ENCODE results near the gene GALNT17. TPM values are rescaled to one million over a fixed set of nuclear protein-coding genes. Genes with fewer than 3 reads are reported as not detected.
"Not testable (repeated sequence)": the region's sequence is repeated elsewhere in the genome, so short reads cannot be mapped to it uniquely, and the experiment has no call there.

Gene GALNT17
- total RNA-seq, 1 experiment from 2014 or later, result not detected

DNA sequence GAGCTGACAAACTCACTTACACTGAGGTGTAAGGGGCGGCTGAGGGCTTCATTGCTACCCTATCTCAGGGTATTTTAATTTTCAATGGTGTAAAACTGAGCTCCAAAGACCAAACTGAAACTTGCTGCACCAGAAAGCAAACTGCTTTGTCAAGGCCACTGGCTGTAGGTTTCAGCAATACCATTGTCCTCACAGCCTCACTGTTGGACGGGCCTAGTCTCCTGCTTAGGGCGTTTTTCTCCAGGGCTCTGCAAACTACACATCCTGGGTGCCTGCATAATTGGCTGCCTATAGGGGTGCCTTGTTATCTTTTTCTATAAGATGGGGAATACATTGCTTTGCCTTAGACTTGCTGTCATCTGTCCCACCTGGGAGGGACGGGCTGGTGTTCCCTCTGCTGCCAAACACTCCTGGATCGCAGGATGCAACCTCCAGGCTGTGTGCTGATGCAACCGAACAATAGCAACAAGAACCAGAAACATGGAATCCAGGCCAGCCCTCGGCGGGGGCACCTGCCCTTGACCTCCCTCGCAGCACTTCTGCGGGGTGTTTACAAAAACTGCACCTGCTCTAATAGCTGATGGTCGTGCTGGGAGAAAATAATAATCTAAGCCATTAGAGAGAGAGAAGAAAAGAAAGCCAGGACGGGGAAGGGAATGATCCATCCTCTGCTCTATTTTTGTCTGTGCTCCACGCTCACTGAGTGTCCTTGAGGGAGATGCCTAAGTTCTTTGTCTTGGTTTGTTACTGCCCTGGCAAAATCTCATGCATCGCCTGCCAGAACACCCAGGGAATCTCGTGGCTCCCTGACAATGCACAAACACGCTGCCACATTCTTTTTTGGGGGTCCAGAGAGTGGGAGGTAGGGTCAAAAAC lies 104.5 kb downstream of the GALNT17 start:
- no peak for DNase-seq (ENCODE audit: low spot score)

DNA sequence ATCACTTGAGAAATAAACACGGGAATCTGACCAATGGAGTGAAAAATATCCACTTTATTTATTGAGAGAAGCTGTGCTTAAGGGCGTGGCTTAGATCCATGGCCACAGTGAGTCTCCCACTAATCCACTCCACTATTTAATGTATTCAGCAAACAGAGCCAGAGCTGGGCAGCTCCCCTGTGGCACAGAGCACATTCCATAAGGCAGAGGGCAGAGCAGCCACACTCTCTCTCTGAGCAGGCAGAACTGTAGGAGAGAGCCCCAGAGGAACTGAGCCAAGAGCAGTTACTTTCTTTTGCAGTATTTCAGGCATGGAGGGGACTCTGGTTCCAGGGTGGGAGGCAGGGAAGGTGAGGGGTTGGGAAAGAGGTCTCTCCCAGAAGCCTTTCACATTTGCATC lies 106.0 kb downstream of the GALNT17 start:
- no peak for DNase-seq (ENCODE audit: low spot score)

DNA sequence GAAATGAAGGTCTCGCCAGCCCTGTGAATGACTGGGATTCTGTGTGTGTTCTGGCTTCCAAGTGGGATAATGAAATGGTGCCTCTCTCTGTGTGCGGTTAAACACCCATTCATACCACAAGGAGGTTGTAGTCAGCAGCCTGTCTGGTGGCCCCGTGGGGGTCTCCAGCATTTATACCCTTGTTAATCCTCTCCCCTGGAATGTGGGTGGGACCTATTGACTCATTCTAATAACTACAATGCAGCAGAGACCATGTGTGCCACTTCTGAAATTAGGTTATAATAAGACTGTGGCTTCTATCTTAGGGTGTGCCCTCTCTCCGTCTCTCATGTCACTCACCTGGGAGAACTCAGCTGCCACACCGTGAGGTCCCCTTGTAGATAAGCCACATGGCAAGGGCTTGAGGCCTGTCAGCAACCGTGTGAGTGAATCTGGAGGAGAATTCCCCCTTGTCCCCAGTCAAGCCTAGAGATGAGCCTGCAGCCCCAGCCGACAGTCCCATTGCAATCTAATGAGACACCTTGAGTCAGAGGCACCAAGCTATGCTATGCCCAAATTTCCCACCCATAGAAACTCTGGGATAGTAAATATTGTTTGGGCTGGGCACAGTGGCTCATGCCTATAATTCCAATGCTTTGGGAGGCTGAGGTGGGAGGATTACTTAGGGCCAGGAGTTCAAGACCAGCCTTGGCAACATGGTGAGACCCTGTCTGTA lies 106.8 kb downstream of the GALNT17 start:
- no peak for DNase-seq (ENCODE audit: low spot score)

DNA sequence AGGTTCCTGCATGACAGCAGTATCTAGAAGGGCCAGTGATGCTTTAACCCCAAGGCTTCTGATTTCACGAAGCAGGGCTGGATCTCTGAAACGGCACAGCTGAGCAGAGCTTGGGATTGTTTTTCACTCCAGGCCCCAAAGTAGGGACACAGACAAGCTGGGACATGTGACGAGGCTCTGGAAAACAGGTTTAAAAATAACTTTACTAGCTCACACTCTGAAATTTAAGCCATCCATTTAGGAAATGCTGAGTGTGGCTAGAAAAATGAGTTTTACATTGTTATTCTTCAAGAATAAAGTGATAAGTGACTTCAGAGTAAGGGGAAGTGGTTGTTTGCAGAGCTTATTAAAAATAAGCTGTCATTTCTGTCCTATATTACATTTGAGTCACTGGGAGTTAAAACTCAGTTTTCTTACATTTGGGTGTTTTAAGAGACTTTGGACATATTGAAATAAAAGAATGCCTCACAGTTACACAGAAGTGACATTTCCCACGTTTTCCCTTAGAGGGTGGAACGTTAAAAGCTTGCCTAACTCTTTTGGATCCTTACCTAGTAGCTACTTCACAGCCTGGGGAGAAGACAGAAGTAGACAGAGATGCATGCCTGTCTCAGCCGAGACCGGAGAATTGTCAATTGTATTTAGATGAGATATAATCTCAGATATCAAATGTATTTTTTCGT lies 107.8 kb downstream of the GALNT17 start:
- no peak for DNase-seq (ENCODE audit: low spot score)

DNA sequence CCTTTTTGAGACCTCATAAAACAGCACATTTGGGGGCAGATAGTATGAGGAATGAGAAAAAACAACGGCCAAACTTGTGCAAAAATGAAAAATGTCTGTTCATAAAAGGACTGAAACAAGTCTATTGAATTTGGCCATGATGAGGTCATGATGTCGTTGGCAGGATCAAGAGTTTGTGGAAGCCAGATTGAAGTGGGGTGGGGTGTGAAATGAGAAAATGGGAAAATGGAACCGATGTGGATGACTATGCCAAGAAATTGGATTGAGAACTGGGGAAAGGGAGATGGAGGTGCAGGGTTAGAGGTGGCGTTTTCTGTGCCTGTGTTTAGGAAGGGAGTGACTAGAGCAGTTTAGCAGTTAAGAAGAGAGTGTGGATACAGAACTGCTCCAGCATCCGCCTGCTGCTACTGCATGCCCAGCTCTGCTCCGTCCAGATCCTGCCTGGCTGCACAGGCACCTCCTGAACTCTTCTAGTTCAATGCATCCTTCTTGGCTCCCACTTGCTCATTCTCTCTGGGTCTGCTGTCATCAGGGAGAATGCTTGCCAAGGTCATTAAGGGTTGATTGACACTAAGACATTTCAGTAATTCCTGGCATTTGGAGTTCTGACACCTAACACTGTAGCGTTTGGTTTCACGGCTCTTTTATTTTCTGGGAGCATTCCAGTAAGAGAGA lies 111.9 kb downstream of the GALNT17 start:
- DNase-seq (ENCODE audit: low spot score), result no peak

DNA sequence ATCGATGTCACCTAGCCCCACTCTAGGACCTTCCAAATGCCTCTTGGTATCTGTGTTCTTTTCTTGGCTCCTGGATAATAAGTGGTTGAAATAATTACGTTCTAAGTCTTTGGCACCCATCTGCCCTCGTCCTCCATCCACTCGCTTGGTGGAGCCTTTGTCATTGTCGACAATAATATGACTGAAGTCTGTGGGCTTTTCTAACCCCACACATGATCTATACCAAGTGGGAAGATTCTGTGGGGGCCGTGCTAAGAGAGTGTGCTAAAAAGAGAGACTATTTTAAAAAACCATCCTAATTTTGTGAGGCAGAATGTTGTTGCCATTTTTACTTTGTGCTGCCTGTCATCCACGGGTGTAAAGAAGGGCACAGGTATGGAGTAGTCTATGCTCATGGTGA lies 113.1 kb downstream of the GALNT17 start:
- DNase-seq (ENCODE audit: low spot score), result no peak

DNA sequence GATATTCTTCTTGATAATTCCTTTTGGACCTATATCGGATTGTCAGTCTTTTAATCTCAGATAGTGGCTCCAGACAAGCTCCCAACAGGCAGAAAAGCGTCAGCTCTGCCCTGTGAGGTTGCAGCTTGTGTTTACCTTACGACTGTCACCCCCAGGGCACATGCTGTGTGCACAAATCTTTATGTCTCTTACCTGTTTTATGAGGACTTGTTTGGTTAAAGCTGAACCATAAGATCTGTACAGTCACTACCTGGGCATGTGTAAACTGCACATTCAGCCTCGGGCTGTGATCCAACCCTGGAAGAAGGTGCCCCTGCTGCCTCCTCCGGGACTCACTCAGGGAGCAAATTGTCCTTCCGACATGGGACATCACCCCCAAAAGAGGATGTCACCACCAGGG lies 119.8 kb downstream of the GALNT17 start:
- DNase-seq (ENCODE audit: low spot score), result no peak

DNA sequence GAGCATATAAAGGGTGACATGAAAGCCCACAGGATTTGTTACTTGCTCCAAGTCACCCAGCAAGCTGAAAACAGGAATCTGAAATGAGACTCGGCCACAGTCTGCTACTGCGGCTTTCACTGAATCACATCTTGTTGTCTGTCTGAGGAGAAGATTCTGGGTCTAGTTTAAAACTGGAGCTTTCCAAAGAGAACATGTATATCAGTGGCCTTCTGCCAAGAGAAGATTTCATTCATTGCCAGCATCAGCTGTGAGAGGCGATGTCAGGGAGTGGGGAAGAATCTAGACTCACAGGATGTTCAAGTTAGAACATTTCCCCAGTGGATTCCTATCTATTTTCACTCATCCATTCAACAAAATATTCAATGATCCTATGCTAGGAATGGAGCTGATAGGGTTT lies 122.8 kb downstream of the GALNT17 start:
- no peak for DNase-seq (ENCODE audit: low spot score)

DNA sequence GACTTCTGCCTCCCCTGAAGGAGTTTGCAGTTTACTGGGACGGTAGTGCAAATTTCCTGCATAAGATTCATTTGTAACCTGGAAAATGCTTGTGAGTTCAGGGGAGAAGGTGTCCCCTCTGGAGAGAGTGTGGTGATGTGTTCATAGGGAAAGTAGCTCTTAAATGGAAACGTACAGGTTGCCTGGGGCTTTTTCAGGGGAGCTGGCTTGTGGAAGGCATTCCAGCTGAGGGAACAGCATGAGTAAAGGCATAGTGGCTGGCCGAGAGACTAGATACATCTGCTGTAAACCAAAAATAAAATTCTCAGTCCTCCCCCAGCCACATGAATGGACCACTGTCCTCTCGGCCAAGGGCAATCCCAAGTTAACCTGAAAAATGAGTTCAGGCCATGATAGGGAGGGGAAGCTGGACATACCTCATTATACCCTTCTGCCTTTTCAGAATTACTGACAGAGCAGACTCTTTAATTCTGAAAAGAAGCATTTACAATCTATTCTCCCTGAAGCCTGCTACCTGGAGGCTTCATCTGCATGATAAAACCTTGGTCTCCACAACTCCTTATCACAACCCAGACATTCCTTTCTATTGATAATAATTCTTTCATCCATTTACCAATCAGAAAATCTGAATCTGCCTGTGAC lies 123.7 kb downstream of the GALNT17 start:
- DNase-seq (ENCODE audit: low spot score), result no peak

DNA sequence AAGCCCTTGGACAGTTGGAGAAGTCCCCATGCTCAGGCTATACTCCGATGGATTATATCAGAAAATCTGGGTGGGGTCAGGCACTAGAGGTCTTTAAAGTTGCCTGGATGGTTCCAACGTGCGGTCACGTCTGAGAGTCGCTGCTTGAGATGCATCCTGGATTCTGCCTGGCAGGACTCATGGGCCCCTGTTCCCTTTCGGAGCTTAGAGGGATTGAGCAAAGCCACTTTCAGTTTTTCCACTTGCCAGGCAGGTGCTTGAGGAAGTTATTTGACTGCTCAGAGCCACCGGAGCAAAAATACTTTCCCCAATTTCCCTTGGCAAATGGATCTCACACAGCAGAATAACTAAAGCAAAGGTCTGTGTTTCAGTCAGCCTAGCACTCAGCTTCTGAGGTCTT lies 129.1 kb downstream of the GALNT17 start:
- DNase-seq (ENCODE audit: low spot score), result no peak

DNA sequence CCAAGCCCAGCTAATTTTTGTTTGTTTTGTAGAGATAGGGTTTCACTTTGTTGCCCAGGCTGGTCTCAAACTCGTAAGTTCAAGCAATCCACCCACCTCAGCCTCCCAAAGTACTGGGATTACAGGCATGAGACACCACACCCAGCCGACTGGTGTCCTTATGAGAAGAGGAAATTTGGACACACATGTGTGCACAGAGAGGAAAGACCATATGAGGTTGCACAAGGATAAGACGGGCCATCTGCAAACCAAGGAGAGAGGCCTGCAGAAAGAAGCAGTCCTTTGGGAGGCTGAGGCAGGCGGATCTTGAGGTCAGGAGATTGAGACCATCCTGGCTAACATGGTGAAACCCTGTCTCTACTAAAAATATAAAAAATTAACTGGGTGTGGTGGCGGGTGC lies 130.9 kb downstream of the GALNT17 start:
- not testable (repeated sequence) for DNase-seq (ENCODE audit: low spot score)

DNA sequence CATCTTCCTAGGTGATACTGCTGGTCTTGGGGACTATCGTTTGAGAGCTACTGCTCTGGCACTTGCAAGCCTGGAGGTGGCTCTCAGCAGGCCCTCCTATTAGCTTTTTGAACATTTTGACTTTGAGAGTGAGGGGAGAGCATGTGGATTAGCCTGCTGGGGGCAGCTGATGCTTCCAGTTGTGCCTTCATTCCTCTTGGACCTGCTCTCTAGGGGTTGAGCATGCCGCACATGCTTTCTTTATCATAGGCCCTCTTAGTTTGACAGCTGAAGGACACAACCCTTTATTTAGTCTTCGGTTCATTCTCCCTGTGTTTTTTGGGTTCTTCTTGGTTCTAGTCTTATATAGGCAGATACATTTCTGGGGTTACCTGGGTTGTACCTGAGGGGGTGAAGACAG lies 132.1 kb downstream of the GALNT17 start:
- DNase-seq (ENCODE audit: low spot score), result no peak

DNA sequence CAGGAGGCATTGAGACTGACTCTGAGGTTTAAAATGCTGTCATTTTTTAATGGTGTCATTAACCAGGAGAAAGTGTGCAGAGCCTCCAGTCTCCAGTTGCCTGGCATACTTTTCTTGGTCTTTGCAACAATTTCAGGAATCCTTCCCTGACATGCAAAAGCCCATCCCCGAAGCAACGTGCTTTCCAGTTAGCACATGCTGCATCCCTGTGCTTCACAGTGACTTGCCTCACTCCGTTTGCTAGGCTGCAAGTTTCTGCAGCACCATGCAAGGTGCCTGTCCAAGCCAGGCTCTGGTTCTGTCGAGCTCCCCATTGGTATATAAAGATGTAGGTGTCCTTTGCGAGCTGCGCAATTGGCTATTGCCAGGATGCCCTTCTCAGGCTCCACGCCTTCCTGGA lies 135.0 kb downstream of the GALNT17 start:
- no peak for DNase-seq (ENCODE audit: low spot score)

DNA sequence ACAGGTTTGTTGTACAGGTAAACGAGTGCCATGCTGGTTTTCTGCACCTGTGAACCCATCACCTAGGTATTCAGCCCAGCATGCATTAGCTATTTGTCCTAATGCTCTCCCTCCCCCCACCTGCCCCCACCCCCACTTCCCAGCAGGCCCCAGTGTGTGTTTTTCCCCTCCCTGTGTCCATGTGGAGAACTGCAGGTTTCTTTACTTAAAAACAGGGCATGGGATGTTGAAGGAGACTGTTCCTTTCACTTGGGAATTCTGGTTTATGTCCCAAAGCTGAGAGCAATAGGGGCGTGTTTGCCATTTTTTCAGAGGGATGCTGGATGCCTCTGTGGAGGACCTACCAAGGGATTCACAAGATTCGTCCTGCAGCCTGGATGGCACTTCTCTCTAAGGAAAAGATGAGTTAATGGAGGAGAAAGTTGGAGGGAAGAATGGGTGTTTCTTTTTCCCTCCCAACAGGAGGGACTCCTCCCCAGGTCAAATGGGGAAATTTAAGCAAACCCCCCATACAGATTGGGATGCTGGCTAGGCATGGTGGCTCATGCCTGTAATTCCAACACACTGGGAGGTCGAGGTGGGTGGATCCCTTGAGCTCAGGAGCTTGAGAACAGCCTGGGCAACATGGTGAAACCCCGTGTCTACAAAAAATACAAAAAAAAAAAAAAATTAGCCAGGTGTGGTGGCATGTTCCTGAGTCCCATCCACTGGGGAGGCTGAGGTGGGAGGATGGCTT lies 136.0 kb downstream of the GALNT17 start:
- DNase-seq (ENCODE audit: low spot score), result no peak

DNA sequence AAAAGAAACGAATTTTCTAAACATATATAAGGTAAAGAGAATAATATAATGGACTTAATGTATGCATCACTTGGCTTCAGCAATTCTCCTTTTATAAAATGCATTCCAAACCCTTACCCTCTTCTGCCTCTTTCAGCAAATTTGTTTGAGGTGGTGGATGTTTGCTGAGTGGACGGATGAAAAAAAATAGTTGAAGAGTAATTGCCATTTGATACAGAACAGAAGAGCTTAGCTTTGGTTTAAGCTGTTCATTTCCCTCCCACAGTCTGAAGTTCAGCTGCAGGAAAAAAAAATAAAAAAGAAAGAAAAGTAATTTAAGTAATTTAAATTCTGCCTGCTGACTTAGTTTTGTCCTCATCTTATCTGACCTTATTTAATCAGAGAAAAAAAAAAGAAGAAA lies 138.6 kb downstream of the GALNT17 start:
- DNase-seq (ENCODE audit: low spot score), result no peak

DNA sequence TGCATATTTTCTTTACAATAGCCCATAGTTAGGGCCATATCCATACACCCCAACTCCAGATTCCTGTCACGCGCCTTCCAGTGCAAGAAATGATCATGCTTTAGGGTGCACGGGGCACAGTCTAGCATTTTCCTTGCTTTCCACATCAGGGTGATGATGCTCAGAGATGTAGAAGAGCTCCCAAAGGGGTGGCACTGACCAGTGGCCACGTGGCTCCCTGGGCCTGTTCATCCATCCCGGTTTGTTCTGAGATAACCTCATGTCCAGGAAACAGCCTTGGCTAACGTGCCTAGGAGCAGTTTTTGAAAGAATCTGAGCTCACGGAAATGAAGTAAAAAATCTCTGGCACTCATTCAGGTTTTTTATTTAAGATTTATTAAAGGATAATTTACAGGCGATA lies 139.3 kb downstream of the GALNT17 start:
- no peak for DNase-seq (ENCODE audit: low spot score)

DNA sequence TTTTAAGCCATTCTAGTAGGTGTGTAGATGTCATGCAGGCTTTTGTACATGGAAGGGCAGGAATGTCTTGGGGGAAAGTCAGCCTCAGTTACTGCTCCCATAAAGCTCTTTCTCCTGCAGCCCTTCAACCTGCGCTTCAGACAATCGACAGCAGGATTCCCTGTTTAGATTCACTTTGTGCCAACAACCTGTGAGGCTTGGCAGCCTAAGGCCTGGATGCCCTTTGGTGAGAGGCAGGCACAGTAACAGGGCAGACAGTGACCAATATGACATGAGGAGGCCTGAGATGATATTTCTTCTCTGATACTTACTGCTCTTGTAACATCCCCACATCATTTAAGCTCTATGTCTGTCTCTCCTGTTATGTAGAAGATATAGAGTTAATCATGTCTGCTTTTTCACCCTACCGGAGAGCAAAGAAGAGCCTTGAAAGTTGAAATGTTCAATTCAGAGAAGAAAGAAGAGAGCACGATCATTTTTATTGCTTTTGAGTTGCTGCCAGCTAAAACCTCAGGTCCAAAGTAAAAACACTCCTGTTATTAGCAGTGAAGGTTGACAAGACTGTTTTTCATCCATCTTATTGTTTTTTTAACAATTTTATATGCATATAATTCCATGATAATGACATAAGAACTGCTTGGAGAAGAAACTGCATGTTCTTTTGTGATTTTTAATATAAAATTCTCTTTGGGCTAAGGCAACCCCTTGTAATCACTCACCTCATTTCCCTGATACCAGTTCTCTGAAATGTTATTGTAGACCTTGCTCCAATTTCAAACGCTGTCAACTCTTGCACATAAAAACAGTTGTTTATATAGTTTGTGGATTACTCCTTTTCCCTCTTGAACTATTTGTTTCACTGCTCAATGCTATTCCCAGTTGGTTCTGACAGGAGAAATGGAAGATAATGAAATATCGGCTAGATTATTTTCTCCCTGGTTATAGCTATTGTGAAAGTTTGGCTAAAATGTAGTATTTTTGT lies 140.9 kb downstream of the GALNT17 start:
- DNase-seq (ENCODE audit: low spot score), result no peak

DNA sequence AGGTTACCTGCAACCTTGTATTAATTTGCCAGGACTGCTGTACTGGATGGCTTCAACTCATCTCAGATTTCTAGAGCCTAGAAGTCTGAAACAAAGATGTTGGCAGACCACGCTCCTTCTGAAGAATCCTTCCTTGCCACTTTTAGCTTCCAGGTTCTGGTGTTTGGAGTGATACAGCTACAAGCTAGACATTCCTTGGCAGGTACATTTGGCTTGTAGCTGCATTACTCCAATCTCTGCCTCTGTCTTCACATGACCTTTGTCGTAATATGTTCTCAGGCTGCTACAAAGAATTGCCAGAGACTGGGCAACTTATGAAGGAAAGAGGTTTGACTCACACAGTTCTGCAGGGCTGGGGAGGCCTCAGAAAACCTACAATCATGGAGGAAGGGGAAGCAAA lies 146.3 kb downstream of the GALNT17 start:
- DNase-seq (ENCODE audit: low spot score), result no peak

DNA sequence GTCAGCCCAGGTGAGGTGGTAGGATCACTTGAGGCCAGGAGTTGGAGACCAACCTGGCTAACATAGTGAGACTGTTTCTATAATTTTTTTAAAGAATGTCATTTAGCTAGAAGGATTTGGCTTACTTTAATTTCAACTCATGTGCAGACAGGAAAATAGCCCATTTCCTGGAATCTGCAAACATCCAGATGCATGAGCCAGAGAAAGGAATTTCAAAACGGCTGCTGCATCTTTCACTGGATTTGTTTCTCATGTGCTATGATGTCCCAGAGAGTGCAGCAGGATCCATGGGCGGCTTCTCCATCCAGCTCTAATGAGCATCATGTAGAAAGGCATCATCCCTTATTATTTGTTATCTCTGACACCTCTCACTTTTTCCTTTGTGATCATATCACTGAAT lies 149.3 kb downstream of the GALNT17 start:
- no peak for DNase-seq (ENCODE audit: low spot score)

DNA sequence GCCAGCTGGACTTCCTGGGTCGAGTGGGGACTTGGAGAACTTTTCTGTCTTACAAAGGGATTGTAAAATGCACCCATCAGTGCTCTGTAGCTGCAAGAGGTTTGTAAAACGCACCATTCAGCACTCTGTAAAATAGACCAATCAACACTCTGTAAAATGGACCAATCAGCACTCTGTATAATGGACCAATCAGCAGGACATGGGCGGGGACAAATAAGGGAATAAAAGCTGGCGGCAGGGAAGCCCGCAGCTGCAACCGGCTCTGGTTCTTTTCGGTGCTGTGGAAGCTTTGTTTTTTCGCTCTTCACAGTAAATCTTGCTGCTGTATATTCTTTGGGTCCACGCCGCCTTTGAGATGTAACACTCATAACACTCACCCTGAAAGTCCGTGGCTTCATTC lies 151.9 kb downstream of the GALNT17 start:
- DNase-seq (ENCODE audit: low spot score), result no peak
